Measurements from ENCODE around the gene PRDM13. TPM values are rescaled to one million over a fixed set of nuclear protein-coding genes. Genes with fewer than 3 reads are reported as not detected.

Gene PRDM13
- total and polyA plus RNA-seq, 9 of the 15 experiments (the other 6 are each of a cell fraction or from before 2014, with no cell fraction given), result not detected

- TF ChIP-seq RBM14 (IDR thresholded peaks at IDR 0.05; ENCODE audit: borderline replicate concordance, insufficient read depth, low read depth, low read length) (no peak), EP400 (IDR thresholded peaks at IDR 0.05) (peak; percentile 26; the same call in 1 of the 2 replicates), SMARCC2 (IDR thresholded peaks at IDR 0.05; ENCODE audit: low read depth) (no peak), MLX (CRISPR knock-in tag; conservative IDR thresholded peaks at IDR 0.05) (no peak), PTRF (tag; IDR thresholded peaks at IDR 0.05) (no peak), ZNF740 (CRISPR knock-in tag; IDR thresholded peaks at IDR 0.05) (no peak), ZNF740 (tag; IDR thresholded peaks at IDR 0.05) (no peak), TOE1 (IDR thresholded peaks at IDR 0.05; ENCODE audit: borderline replicate concordance) (no peak), TOE1 (CRISPR knock-in tag; IDR thresholded peaks at IDR 0.05; ENCODE audit: borderline replicate concordance, low read depth) (no peak), ZNF785 (CRISPR knock-in tag; IDR thresholded peaks at IDR 0.05) (no peak), WHSC1 (IDR thresholded peaks at IDR 0.05; ENCODE audit: low read length) (no peak), MYC (IDR thresholded peaks at IDR 0.05; ENCODE audit: low read depth, low read length) (peak; percentile 50; the same call in 1 of the 2 replicates), MYC (CRISPR knock-in tag; IDR thresholded peaks at IDR 0.05; ENCODE audit: borderline replicate concordance, low read depth) (no peak), NCOA6 (IDR thresholded peaks at IDR 0.05) (no peak), HMG20A (CRISPR knock-in tag; conservative IDR thresholded peaks at IDR 0.05) (no peak), ZBTB49 (CRISPR knock-in tag; IDR thresholded peaks at IDR 0.05; ENCODE audit: borderline replicate concordance) (no peak), ARID4B (CRISPR knock-in tag; IDR thresholded peaks at IDR 0.05) (0 out of 2 replicates have a peak, but pooled peaks have one; percentile 29), NRF1 (conservative IDR thresholded peaks at IDR 0.05 in 1 of 2, IDR thresholded peaks at IDR 0.05 in 1 of 2) (peak; percentile 45 to 54)
Measured at GRCh38 chr6:99603421-99604165, 3.0 kb upstream of the PRDM13 start (continued).

Measured in K562 (cell line).